ENCODE results near the gene HAUS5. TPM values are rescaled to one million over a fixed set of nuclear protein-coding genes. Genes with fewer than 3 reads are reported as not detected.

The HAUS5 gene
- total RNA-seq, 1 experiment from 2014 or later, result 33.5 TPM

GRCh38 chr19:35571406-35571965 lies 41.0 kb upstream of the HAUS5 start:
- Histone ChIP-seq H3K36me3 (ENCODE audit: insufficient read depth, low read length, poor library complexity, severe bottlenecking) (no peaks in the 10 kb centered on the region), H3K4me1 (ENCODE audit: insufficient read depth, low read length, poor library complexity, severe bottlenecking) (no peaks in the 10 kb centered on the region), H3K4me3 (ENCODE audit: low read depth, low read length, poor library complexity, severe bottlenecking) (no peak overlapping the region), H3K27me3 (replicated peaks; ENCODE audit: insufficient read depth, low read depth, low read length, poor library complexity) (peaks cover 8% of the 10 kb centered on the region), H3K27ac (ENCODE audit: low read depth, low read length, poor library complexity, severe bottlenecking) (no peak overlapping the region), H3K9me3 (ENCODE audit: low read depth, low read length, poor library complexity, severe bottlenecking) (peaks cover 11% of the 10 kb centered on the region)
- intact Hi-C loops (cut with micrococcal nuclease; ENCODE audit: unreplicated experiment), result no loop called here
- BruUV-seq (replicated peaks), result no TSS peak
- DNase-seq (ENCODE audit: low spot score), result no peak
- no peak for TF ChIP-seq EZH2 (IDR thresholded peaks at IDR 0.05; ENCODE audit: borderline replicate concordance, low read depth, low read length, poor library complexity, severe bottlenecking)
- no peak for TF ChIP-seq CTCF (conservative IDR thresholded peaks at IDR 0.05; ENCODE audit: low read depth, low read length)
- ChIA-PET CTCF (interaction anchor here (0.7 kb wide), 1 partner anchor 135 kb away, joined by 4 read pairs; no protein-coding TSS in a partner anchor), POLR2A (ENCODE audit: low non-redundant PET) (no interaction called here)

- Histone ChIP-seq H3K27me3 (replicated peaks; ENCODE audit: insufficient read depth, low read depth, low read length, poor library complexity) (peaks cover 5% of the 10 kb centered on the region), H3K27ac (ENCODE audit: low read depth, low read length, poor library complexity, severe bottlenecking) (no peak overlapping the region), H3K4me3 (ENCODE audit: low read depth, low read length, poor library complexity, severe bottlenecking) (no peak overlapping the region), H3K36me3 (ENCODE audit: insufficient read depth, low read length, poor library complexity, severe bottlenecking) (no peaks in the 10 kb centered on the region), H3K9me3 (ENCODE audit: low read depth, low read length, poor library complexity, severe bottlenecking) (peaks cover 13% of the 10 kb centered on the region), H3K4me1 (ENCODE audit: insufficient read depth, low read length, poor library complexity, severe bottlenecking) (no peaks in the 10 kb centered on the region)
- intact Hi-C loops (cut with micrococcal nuclease; ENCODE audit: unreplicated experiment), result no loop called here
- ChIA-PET POLR2A (ENCODE audit: low non-redundant PET) (no interaction called here), CTCF (no interaction called here)
- DNase-seq (ENCODE audit: low spot score), result no peak
- no peak for TF ChIP-seq EZH2 (IDR thresholded peaks at IDR 0.05; ENCODE audit: borderline replicate concordance, low read depth, low read length, poor library complexity, severe bottlenecking)
- TF ChIP-seq CTCF (conservative IDR thresholded peaks at IDR 0.05; ENCODE audit: low read depth, low read length), result no peak
- BruUV-seq (replicated peaks), result no TSS peak
These were observed 34.6 kb upstream of the HAUS5 start for GRCh38 chr19:35577918-35578317.

GRCh38 chr19:35578707-35579106 lies 33.8 kb upstream of the HAUS5 start:
- intact Hi-C loops (cut with micrococcal nuclease; ENCODE audit: unreplicated experiment), result no loop called here
- Histone ChIP-seq H3K27me3 (replicated peaks; ENCODE audit: insufficient read depth, low read depth, low read length, poor library complexity) (peaks cover 5% of the 10 kb centered on the region), H3K27ac (ENCODE audit: low read depth, low read length, poor library complexity, severe bottlenecking) (no peak overlapping the region), H3K4me3 (ENCODE audit: low read depth, low read length, poor library complexity, severe bottlenecking) (no peak overlapping the region), H3K4me1 (ENCODE audit: insufficient read depth, low read length, poor library complexity, severe bottlenecking) (no peaks in the 10 kb centered on the region), H3K9me3 (ENCODE audit: low read depth, low read length, poor library complexity, severe bottlenecking) (peaks cover 13% of the 10 kb centered on the region), H3K36me3 (ENCODE audit: insufficient read depth, low read length, poor library complexity, severe bottlenecking) (no peaks in the 10 kb centered on the region)
- ChIA-PET POLR2A (ENCODE audit: low non-redundant PET) (no interaction called here), CTCF (no interaction called here)
- TF ChIP-seq CTCF (conservative IDR thresholded peaks at IDR 0.05; ENCODE audit: low read depth, low read length), result no peak
- TF ChIP-seq EZH2 (IDR thresholded peaks at IDR 0.05; ENCODE audit: borderline replicate concordance, low read depth, low read length, poor library complexity, severe bottlenecking), result no peak
- no peak for DNase-seq (ENCODE audit: low spot score)
- no TSS peak for BruUV-seq (replicated peaks)
